HG03039 (cell line): ENCODE measurements around the gene MAPKAPK2.

Experiments
- ATAC-seq: cut with Tn5 transposase; IDR thresholded peaks from one replicate; pipeline ENCODE4 v1.9.1; 2021; ENCODE audit warnings: mild to moderate bottlenecking, moderate library complexity; ENCODE audit not compliant: unreplicated experiment

The MAPKAPK2 gene

DNA sequence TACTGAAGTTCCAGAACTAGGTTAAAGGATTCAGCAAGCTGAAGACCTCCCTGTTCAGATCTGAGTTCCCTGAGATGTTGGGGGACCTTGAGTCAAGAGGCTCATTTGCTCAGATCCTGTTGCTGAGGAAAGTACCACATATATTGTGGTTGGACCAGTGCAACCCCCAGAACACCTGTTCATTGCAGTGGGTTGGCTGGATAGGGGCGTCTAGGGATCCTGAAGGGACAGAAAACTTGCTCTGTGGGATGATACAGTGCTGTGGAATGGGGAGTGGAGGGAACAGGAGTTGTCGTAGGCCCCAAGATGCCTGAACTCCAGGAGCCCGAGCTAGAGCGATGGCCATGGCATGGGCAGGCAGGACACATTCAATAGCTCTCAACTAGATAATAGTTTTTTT, 24.6 kb upstream of the MAPKAPK2 start:
- no peak for ATAC-seq

DNA sequence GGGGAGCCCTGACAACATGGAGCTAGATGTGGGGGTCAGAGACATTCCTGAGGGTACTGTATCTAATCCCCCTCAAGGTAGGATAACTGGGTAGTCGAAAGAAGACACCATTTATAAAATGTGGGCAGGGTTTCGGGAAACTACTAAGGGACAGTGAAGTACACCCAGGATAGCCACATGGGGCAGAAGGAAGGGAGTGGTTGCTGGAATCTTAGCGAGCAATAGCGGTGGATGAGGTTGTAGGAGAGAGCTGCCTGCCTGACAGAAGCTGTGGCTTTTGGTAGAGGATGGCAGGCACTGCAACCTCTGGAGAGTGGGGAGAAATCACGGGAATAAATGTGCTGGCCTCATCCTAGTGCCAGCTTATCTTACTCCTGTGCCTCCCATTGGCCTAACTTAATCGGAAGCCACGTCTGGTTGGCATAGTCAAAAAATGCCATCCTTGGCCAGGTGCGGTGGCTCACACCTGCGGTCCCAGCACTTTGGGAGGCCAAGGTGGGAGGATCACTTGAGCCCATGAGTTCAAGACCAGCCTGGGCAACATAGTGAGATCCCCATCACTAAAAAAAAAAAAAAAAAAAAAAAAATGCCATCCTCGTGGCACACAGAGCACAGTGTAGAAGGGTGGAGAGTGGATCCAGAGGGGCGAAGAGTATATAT, 23.4 kb upstream of the MAPKAPK2 start:
- no peak for ATAC-seq

DNA sequence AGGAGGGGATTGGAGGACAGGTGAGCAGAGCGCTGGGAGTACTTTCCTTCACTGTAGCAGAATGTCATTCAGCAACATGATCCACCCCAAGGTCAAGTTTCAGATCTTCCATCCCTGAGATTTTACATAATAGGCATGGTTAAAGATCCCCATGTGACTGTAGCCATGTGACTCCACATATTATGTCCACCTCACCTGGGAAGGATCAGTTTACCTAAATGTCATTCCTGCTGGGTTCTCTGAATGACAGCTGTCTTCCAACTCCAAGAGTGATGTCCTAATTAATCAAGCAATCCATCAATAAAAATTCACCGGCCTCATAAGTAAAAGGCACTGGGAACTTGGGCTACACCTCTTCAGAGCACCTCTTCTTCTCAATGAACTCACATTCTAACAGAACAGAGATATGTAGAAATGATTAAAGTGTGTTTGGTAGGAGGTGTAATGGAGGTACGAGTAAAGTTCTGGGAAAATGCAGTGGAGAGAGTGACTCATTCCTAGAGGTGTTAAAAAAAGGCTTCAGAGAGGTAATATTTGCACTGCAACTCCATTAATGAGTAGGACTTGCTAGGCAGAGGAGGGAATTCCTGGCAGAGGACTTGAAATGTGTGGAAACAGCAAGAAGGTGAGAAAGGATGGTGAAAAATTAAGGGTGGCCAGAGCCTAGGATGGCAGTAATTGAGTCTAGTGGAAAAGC, 22.2 kb upstream of the MAPKAPK2 start:
- no peak for ATAC-seq

DNA sequence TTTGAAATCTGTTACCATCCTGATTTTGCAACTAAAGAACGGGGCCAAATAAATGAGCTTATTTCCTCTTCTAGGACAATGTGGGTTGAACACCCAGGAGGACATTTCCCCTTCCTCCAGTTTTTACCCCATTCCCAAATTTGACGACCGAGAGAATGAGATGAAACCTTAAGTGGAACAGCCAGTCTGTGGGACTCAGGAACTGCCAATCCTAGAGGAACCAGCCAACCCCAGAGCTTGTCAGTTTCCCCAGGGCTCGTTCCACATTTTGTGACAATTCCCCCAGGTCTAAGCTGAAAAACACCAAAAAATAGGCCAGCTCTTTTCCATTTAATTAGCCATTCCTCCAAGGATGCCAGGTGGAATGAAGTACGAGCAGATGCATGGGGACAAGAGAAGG, 21.3 kb upstream of the MAPKAPK2 start:
- ATAC-seq: no peak

DNA sequence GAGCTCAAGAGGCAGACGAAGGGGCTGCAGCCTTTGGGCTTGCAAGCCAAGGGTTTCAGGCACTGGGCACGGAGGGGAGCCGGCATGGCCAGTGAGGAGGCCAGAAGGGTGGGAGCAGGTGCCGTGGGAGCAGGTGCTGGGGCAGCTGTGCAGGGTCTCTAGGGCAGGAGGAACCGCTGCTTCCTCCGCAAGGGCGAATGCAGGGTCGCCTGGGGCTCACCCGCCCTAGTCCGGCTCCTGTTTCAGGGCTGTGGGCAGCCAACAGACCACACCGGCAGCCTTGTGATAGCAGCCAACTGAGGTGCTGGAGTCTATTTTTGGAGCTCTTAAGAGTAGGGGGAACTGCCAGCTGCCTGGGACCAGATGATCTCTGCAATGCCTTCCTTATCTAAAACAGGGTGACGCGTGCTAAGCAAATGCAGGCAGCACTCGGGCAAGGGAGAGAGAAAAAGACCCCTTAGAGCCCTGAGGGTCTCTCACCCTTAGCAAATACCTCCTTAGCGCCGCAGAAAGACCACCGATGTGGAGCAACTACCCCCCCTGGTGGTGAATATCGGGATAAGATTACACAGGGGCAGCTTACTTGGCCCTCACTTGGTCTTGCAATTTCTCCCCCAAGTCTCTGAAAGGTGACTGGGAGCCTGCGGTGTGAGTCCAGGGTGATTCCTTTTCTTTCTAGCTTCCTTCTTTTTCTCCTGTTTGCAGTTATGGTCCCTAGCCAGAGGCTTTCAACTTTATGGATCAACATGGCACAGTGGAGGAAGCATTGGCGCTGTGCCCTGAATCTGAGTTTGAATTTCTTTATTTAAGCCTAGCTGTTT, 20.7 kb upstream of the MAPKAPK2 start:
- ATAC-seq: no peak

DNA sequence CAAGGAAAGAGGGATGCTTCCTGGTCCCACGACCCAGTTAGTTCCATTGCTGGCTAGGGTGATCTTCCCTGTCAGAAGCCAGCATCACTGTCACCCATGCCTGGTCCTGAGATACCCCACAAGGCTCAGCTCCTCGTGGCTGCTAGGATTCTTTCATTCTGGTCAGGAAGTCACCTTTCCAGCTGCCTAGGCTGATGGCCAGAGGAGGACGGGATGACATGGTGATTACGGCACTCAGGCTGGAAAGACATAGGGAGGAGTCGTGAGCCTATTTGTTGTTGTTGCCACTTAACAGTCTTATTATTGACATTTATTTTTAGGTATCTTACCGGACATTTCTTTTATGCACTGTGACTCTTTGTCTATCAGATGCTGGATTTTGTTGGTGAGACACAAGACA, 20.0 kb upstream of the MAPKAPK2 start:
- ATAC-seq: no peak

DNA sequence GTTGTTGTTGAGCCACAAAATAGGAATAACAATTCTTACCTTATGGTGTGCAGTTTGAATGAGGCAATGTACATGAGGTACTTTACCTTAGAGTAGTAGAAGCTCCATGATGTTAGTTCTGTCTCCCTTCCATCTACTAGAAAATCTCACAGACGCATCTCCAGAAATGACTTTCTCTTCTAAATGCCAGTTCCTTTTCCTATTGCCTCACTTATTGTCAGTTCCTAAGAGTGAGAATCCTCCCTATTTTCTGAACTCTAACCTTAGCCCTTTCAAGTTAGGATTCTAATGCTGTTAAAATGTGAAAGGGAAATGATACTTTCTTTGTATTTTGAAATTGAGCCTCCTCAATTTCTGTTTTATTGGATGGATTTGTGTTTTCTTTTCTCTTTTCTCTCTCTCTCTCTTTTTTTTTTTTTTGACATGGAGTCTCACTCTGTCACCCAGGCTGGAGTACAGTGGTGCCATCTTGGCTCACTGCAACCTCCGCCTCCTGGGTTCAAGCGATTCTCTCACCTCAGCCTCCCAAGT, 18.6 kb upstream of the MAPKAPK2 start:
- ATAC-seq: no peak

DNA sequence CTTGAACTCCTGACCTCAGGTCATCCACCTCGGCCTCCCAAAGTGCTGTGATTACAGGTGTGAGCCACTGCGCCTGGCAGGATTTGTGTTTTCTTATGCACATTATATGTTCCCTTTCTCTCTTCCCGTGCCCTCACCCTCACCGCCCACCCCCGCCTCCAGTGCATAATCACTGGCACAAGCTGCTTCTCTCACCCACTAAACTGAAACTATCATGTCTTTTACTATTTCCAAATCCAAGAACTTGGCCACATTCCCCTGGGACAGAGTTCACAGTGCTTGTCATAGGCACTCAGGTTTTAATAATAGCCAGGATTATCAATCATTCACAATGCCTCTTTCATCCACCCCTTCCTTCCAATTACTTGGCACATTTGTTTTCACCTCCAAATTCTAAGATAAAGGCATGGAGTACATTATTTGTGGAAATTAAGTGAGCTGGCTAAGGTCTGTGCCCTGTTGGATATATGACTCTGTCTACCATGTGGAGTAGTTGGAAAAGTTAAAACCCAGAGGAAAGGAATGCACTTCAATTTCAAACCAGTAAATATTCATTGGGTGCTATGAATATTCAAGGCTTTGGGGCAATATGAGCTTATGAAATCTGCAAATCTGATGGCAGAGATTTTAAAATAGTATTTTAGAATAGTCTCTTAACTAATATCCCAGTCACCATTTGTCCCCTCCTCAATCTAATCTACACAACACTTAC, 17.6 kb upstream of the MAPKAPK2 start:
- no peak for ATAC-seq

DNA sequence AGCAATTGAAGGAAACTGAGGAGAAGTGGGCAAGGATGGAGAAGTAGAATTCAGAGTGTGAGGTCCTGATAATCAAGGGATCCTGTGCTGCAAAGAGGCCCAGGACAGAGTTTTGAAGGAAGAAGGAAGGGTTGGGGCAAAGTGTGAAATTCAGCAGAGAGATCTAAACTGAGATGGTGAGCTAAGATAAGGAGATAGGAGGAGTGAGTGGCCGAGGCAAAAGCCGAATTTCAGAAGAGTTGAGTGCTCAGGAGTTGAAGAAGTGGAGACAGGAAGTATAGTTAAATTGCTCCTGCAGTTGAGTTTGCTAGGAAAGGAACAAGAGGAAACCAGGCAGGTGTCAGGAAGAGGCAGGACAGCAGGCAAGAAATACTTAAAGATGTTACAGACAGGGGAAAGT, 16.4 kb upstream of the MAPKAPK2 start:
- no peak for ATAC-seq

DNA sequence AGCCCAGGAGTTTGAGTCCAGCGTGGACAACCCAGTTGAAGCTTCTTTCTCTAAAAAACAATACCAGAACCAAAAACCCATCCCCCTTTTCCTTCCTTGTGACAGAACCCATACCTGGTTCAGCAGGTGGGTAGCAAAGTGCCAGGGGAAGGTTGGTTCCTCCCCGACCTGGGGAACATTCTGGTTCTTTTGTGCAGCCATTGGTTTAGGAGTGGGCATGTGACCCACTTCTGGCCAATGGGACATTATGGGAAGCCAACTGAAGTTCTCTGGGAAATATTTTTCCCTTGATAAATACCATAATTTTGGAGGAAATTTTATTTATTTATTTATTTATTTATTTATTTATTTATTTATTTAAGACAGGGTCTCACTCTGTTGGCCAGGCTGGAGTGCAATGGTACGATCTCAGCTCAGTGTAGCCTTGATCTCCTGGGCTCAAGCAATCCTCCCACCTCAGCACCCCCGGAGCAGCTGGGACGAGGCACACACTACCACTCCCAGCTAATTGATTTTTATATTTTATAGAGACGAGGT, 15.8 kb upstream of the MAPKAPK2 start:
- ATAC-seq: no peak

DNA sequence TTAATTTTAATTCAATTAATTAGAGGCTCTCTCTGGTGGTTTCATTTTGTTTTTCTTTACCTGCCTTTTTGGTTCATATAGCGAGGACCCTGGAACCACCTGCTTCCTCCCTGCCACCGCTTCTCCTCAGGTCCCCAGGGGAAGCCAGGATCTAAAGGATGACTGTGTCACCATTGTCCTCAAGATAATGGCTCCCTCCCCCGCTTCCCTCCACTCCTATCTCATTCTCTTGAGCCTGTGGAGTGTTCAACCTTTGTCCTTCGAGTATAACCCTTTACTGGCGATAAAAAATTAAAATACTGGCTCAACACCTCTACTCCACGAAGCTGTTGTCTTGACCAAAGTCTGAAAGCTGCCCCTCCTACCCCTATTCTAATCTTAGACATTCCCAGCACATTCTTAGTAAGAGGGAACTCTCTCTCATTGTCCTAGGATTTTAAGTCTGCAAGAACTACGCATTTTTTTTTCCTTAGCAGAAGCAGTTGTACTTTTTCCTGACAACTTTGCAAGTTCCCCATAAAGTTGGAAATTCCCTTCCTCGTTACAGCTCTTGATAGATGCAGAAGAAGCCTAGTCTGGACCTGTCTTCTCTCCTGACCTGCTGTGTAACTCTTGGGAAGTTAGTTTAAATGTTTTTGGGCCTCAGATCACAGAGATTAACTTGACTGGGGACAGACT, 12.6 kb upstream of the MAPKAPK2 start:
- no peak for ATAC-seq

DNA sequence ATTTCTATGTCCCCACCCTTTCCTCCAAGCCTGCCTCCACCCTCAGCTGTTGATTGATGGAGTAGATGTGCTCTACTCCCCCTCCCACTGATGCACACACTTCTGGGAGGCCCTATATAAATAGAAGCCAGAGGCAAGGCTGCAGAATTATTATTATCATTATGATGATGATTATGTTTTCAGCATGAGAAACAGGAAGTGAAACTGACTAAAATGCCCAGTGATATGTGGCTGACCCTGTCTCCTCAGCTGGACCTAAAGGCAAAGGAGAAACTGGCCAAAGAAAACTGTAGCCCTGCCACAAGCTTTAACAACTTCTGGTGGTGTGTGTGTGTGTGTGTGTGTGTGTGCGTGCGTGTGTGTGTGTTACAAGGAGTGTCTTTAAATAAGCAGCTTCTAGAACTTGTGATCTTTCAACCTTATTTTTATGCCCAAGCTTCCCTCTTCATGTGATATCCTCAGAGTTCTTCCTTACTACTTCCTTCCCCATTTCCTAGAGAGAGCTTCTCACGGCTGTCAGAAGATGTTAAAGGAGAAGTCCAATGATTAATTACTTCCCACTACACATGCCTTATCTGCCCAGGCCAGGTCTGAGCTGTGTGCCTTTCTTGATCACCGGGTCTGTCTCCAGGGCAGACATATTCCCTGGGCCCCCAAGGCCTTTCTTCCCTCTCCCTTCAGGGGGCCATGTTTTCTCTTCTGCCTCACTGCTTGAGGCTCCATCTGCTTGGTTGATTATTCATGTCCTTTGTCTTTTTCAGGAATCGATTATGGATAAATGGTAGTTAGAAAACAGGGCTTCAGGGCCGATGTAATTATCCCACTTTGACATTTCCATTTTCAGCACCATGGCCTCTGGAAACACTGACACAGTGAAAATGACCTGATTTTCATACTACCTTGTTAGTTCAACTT, 11.6 kb upstream of the MAPKAPK2 start:
- no peak for ATAC-seq

DNA sequence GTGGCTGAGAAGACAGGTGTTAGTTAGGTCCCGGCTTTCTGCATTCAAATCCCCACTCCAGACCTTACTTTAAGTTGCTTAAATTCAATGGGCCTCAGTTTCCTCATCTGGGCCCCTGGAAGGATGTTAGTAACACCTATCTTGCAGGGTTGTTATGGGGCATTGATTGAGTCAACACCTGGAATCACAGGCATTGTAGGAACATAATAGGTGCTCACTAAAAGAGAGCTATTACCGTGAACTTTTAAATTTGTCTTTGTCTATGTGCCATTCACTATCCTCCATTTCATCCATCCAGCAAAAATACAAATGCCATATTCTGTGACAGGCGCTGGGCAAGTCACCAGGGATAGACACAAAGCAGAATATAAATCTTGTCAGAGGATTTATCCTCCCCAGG, 10.5 kb upstream of the MAPKAPK2 start:
- no peak for ATAC-seq

DNA sequence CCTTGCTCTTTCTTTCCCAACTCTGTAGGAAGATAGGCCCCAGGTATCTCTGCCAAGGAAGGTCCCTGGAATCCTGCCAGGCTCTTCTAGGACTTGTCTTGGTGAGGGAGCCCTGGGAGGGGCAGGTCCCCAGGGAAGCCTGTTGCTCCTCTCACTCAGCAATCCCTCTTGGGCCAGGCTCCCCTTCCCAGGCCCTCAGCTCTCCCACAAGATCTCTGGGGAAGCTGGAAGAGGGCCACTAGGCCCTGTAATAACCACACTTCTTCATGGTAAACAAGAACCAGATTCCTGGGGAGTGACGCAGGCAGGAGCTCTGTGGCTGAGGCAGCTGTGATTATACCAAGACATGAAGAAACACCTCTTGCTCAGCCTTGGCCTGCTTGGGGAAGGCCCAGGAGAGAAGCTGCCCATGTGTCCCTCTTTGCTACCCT, 9.9 kb upstream of the MAPKAPK2 start:
- ATAC-seq: no peak

DNA sequence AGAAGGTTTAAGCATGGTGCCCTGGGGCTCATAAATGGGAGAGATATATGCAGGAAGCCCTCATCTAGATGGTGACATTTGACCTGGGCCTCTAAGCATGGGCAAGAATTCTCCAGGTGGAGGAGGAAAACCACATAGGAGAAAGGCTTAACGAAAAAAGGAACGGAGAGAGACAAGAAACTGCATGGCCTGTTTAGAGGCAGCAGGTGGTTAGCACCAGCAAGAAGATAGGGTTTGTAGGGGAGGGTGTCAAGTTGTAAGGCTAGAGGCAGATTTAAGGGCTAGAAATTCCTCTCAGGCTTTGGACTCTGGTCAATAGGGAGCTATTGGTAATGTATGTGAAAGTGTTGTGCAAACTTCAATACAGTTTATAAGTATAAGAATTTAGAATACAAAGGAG, 8.2 kb upstream of the MAPKAPK2 start:
- ATAC-seq: no peak

DNA sequence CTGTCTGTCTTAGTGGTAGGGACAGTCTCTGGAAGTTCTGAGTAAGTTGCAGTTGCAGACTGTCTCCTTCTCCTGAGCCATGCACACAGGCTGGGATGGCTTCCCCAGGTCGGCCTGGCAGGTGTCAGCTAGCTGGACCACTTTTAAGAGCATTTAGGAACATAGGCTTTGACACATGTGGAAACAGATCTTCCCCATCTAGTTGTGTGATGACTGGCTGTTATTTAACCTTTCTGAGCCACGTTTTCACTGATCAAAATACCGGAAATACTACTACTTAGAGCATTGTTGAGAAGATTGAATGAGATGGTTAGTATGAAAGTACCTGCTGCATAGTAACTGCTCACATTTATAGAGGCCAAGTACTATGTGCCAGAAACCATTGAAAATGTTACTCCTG, 6.2 kb upstream of the MAPKAPK2 start:
- no peak for ATAC-seq

DNA sequence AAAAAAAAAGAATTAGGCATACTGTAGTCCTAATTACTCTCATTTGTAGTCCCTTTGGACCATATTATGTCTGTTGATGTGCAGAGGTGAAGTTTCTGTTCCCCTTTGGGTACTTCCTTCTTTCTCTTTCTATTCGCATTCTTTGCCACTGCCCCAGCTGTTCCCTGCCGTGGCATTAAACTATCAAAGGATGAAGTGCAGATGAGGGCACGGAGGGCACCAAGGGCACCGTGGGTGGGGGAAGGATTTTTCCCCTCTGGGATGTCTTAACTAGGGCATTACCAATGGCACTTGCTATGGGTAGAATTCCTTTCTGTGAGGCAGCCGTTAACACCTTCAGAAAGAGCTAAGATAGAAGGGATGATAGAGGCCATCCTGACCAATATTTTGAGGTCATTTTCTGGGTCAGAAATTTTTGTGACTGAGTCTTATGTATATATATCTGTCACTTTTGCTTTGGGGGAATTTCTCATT, 4.9 kb upstream of the MAPKAPK2 start:
- peak; percentile 53 for ATAC-seq

DNA sequence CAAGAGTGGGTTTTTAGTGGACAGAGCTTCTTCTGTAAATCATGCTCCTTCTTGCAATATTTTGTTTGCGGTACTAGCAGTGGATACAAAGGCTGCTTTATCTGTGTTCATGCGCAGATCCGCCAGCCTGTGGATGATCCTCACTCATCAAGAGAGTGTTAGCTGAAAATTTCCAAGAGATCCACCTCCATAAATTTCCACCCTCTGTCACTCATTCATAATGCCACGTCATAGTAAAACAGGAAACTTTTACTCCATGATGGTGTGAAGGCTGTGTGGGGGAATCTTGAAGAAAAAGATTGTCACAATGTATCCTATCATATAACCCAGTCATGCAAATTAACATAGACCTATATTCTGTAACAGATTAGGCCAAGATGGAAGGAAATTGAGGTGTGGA, 4.4 kb upstream of the MAPKAPK2 start:
- no peak for ATAC-seq

DNA sequence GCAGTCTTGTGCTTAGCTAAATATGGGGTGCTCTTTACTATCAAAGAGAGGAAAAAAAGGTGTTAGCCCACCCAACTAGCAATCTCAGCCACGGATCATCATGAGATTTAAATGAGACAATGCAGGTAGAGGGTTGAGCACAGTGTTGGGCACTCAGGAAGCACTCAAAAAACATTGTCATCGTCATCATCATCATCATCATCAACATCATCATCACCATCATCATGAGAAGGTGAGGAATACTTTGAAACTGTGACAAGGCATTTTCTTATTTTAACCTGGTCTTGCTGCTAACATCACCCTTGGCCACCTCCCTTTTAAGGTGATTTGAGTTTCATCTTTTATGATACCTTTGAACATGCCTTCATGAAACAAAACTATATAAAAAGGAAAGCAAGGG, 3.3 kb upstream of the MAPKAPK2 start:
- ATAC-seq: no peak
